HCT116 (cell line): ENCODE measurements around the gene PPT2. TPM values are rescaled to one million over a fixed set of nuclear protein-coding genes. Genes with fewer than 3 reads are reported as not detected.
A peak's percentile ranks its signal among the peaks of the same experiment; 100 is the strongest.
"Not testable (repeated sequence)": the region's sequence is repeated elsewhere in the genome, so short reads cannot be mapped to it uniquely, and the experiment has no call there.

Source experiments
- ATAC-seq: fragments of 200-7000 bp; cut with Tn5 transposase; 2 replicates; pipeline ENCODE4 v1.9.1; 2020; ENCODE audit warnings: mild to moderate bottlenecking, moderate library complexity
- BruUV-seq: library from RNA; stranded (reverse); fragments of 400-500 nt; replicated peaks from 2 replicates; lab custom pipeline; 2021; lab: Mats Ljungman, UMichigan
- CTCF ChIA-PET: fragments of 300-600 bp; sonication (Branson Sonifier 250); formaldehyde crosslinking; loops from one replicate; lab custom pipeline; 2021; ENCODE audit warnings: antibody characterized with exemption; lab: Charles Lee
- POLR2A ChIA-PET: fragments of 300-600, 350-600 bp; sonication (Branson Sonifier 250); formaldehyde crosslinking; loops from one replicate; lab custom pipeline; 2021; ENCODE audit warnings: antibody characterized with exemption; lab: Charles Lee
- RAD21 ChIA-PET, 2 experiments: fragments of 300-600 bp; sonication (Branson Sonifier 250); formaldehyde crosslinking; loops; one replicate each; lab custom pipeline; 2023; ENCODE audit warnings: low total read pairs in 2 of 2; ENCODE audit not compliant: uncharacterized antibody in 2 of 2, unreplicated experiment in 2 of 2, low non-redundant PET in 1 of 2; lab: Charles Lee
- DNase-seq: peaks from one replicate; pipeline ENCODE4 v3.0.0-alpha.2; 2010; ENCODE audit warnings: low read depth, low spot score
- H2AFZ ChIP-seq: fragments of 200-600 bp; shearing (Covaris generic), sonication (generic); 2 replicates; pipeline ENCODE4 v1.6.1; 2017; ENCODE audit warnings: low read depth, mixed run types, mixed read lengths, antibody characterized with exemption, low read length; ENCODE audit not compliant: poor library complexity, severe bottlenecking
- H3K27ac ChIP-seq: 2 replicates; pipeline ENCODE4 v1.5.1; 2012; ENCODE audit warnings: low read depth, low read length
- H3K27me3 ChIP-seq: fragments of 200-600 bp; sonication (generic); 2 replicates; pipeline ENCODE4 v1.6.1; 2016; ENCODE audit warnings: mixed run types, low read length, mixed read lengths; ENCODE audit not compliant: insufficient read depth
- H3K36me3 ChIP-seq, 2 experiments: fragments of 200-500 bp in 1 of 2; fragments of 200-600 bp in 1 of 2; sonication (Bioruptor generic) in 1 of 2; sonication (generic) in 1 of 2; 2 replicates each; pipeline versions ENCODE4 v1.5.1 to v1.6.1; 2014 to 2016; ENCODE audit warnings: low read length in 2 of 2, inconsistent platforms in 1 of 2, mixed read lengths in 1 of 2, mixed run types in 1 of 2; ENCODE audit not compliant: insufficient read depth in 2 of 2, control insufficient read depth in 1 of 2
- H3K4me1 ChIP-seq, 2 experiments: fragments of 200-600 bp in 1 of 2; sonication (generic) in 1 of 2; 2 replicates each; pipeline versions ENCODE4 v1.5.1 to v1.6.1; 2012 to 2017; ENCODE audit warnings: low read length in 2 of 2, inconsistent platforms in 1 of 2, mild to moderate bottlenecking in 1 of 2, mixed read lengths in 1 of 2, mixed run types in 1 of 2, moderate library complexity in 1 of 2; ENCODE audit not compliant: insufficient read depth in 2 of 2, control insufficient read depth in 1 of 2
- H3K4me2 ChIP-seq: fragments of 200-600 bp; sonication (generic); 2 replicates; pipeline ENCODE4 v1.6.1; 2017; ENCODE audit warnings: mixed run types, low read length, mixed read lengths
- H3K4me3 ChIP-seq, 2 experiments: fragments of 200-600 bp in 1 of 2; sonication (generic) in 1 of 2; replicated peaks in 1 of 2; 2 replicates each; pipeline ENCODE4 v1.5.1; 2011 to 2016; ENCODE audit warnings: low read length in 2 of 2, control low read depth in 1 of 2, low read depth in 1 of 2, mild to moderate bottlenecking in 1 of 2, mixed read lengths in 1 of 2, mixed run types in 1 of 2
- H3K79me2 ChIP-seq: fragments of 200-600 bp; sonication (generic); 2 replicates; pipeline ENCODE4 v1.6.1; 2017; ENCODE audit warnings: mild to moderate bottlenecking, mixed run types, low read length, moderate library complexity, mixed read lengths; ENCODE audit not compliant: insufficient read depth
- H3K9ac ChIP-seq: fragments of 200-600 bp; sonication (generic); 2 replicates; pipeline ENCODE4 v1.6.1; 2016; ENCODE audit warnings: low read length, mixed read lengths
- H3K9me2 ChIP-seq: fragments of 200-600 bp; sonication (generic), shearing (Covaris generic); 2 replicates; pipeline ENCODE4 v1.6.1; 2017; ENCODE audit warnings: mixed run types, mild to moderate bottlenecking, moderate library complexity; ENCODE audit not compliant: insufficient read depth
- H3K9me3 ChIP-seq, 2 experiments: fragments of 200-500 bp in 1 of 2; fragments of 200-600 bp in 1 of 2; sonication (Bioruptor generic) in 1 of 2; sonication (generic) in 1 of 2; 2 replicates each; pipeline ENCODE4 v1.6.1; 2014 to 2017; ENCODE audit warnings: low read length in 2 of 2, mixed read lengths in 2 of 2, inconsistent platforms in 1 of 2, low read depth in 1 of 2, mild to moderate bottlenecking in 1 of 2, mixed run types in 1 of 2, moderate library complexity in 1 of 2; ENCODE audit not compliant: control insufficient read depth in 1 of 2, insufficient read depth in 1 of 2
- H4K20me1 ChIP-seq: fragments of 200-600 bp; sonication (generic), shearing (Covaris generic); 2 replicates; pipeline ENCODE4 v1.6.1; 2017; ENCODE audit warnings: mixed run types, mild to moderate bottlenecking, moderate library complexity; ENCODE audit not compliant: insufficient read depth
- EGR1 ChIP-seq: IDR thresholded peaks from 2 replicates; pipeline ENCODE4 v1.6.1; 2012; ENCODE audit warnings: low read depth
- FOSL1 ChIP-seq: IDR thresholded peaks from 2 replicates; pipeline ENCODE4 v1.6.1; 2012; ENCODE audit warnings: low read depth
- JUND ChIP-seq: IDR thresholded peaks from 2 replicates; pipeline ENCODE4 v1.6.1; 2012
- POLR2AphosphoS5 ChIP-seq: IDR thresholded peaks from 2 replicates; pipeline ENCODE4 v1.6.1; 2011; ENCODE audit warnings: mild to moderate bottlenecking, low read depth, low read length, moderate library complexity
- SIN3A ChIP-seq: IDR thresholded peaks from 2 replicates; pipeline ENCODE4 v1.6.1; 2012; ENCODE audit warnings: low read depth
- SP1 ChIP-seq: IDR thresholded peaks from 2 replicates; pipeline ENCODE4 v1.6.1; 2012; ENCODE audit warnings: low read depth
- YY1 ChIP-seq: IDR thresholded peaks from 2 replicates; pipeline ENCODE4 v1.6.1; 2011; ENCODE audit warnings: low read length, low read depth, moderate library complexity, mild to moderate bottlenecking; ENCODE audit not compliant: insufficient replicate concordance; ENCODE audit errors: extremely low read depth
- intact Hi-C: fragments of 100-400 bp; cut with micrococcal nuclease; formaldehyde crosslinking; loops from 2 replicates; pipeline ENCODE4 v1.10.0; 2022
- total RNA-seq: library from RNA; stranded (reverse); gene quantifications from one replicate; pipeline ENCODE4 v1.2.1, GENCODE V29; 2021; ENCODE audit not compliant: unreplicated experiment
- TF ChIP-seq, protein P1 (sequence below): IDR thresholded peaks from 2 replicates; pipeline ENCODE4 v1.6.1; 2011; ENCODE audit warnings: mild to moderate bottlenecking, low read length, moderate library complexity; ENCODE audit not compliant: insufficient replicate concordance; ENCODE audit errors: extremely low read depth

The PPT2 gene
- total RNA-seq, 1 experiment from 2014 or later, result 21.0 TPM

GRCh38 chr6:32183483-32184083 lies 29.6 kb downstream of the PPT2 start (continued):
- TF ChIP-seq, protein P1, sequence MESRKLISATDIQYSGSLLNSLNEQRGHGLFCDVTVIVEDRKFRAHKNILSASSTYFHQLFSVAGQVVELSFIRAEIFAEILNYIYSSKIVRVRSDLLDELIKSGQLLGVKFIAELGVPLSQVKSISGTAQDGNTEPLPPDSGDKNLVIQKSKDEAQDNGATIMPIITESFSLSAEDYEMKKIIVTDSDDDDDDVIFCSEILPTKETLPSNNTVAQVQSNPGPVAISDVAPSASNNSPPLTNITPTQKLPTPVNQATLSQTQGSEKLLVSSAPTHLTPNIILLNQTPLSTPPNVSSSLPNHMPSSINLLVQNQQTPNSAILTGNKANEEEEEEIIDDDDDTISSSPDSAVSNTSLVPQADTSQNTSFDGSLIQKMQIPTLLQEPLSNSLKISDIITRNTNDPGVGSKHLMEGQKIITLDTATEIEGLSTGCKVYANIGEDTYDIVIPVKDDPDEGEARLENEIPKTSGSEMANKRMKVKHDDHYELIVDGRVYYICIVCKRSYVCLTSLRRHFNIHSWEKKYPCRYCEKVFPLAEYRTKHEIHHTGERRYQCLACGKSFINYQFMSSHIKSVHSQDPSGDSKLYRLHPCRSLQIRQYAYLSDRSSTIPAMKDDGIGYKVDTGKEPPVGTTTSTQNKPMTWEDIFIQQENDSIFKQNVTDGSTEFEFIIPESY, result no peak
- TF ChIP-seq POLR2AphosphoS5 (no peak), SIN3A (no peak), JUND (no peak), EGR1 (no peak), SP1 (no peak), YY1 (no peak)

GRCh38 chr6:32184084-32184640 lies 30.2 kb downstream of the PPT2 start, which contains the start of gene AGER:
AGER (minus strand) TSS chr6:32184253; CDS start chr6:32184222, 31 bp downstream.
- peak within 1 kb of the TSS; percentile 33 for H3K9ac ChIP-seq
- peaks cover 9% of the 10 kb centered on the region for H3K79me2 ChIP-seq
- no peak for DNase-seq
- no peak within 1 kb of the TSS for H3K4me3 ChIP-seq
- H3K9me2 ChIP-seq, result no peaks in the 10 kb centered on the region
- peak within 1 kb of the TSS; percentile 43 for H3K27ac ChIP-seq
- peaks cover 10 to 13% of the 10 kb centered on the region in 2 experiments; a peak in 3 of 4 replicates for H3K36me3 ChIP-seq
- H4K20me1 ChIP-seq, result no peaks in the 10 kb centered on the region
- no peak for ATAC-seq
- peak within 1 kb of the TSS; percentile 35; the same call in 1 of the 2 replicates for H3K4me2 ChIP-seq
- no peak within 1 kb of the TSS for H2AFZ ChIP-seq
- ChIA-PET CTCF (no interaction called here), RAD21 (no interaction called here), POLR2A (no interaction called here)
- intact Hi-C loops, result no loop called here
- H3K9me3 ChIP-seq, result no peaks in the 10 kb centered on the region
- H3K27me3 ChIP-seq, result no peaks in the 10 kb centered on the region
- H3K4me1 ChIP-seq, result peaks cover 9 to 34% of the 10 kb centered on the region in 2 experiments
- peak; percentile 47 for TF ChIP-seq POLR2AphosphoS5
- TF ChIP-seq FOSL1, result no peak
- BruUV-seq, result no TSS peak

DNA sequence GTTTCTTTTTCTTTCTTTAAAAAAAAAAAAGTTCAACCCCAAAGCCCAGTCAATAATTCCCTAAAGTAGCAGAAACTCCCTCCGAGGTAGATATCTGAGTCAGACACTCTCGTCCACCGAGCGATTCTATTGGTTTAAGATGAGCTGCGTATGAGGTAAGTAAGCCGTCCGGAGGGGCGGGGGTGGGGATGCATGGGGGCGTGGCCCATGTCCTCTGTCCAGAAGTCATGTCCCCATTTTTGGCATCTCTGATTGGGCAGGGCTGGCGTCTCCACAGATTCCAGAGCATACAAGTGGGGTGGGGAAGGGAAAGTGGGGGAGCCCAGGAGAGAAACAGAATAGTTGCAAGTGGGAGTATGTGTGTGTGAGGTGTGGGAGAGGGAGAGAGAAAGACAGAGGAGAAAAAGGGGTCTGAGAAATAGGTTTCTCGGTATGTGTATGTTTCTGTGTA lies 31.8 kb downstream of the PPT2 start:
- H4K20me1 ChIP-seq, H3K9me3 ChIP-seq, H3K27me3 ChIP-seq, H2AFZ ChIP-seq, RAD21 ChIA-PET, H3K9me2 ChIP-seq, intact Hi-C loops, BruUV-seq: not testable (repeated sequence)
- Histone ChIP-seq H3K4me2 (peak overlapping the region; percentile 35), H3K27ac (peak overlapping the region; percentile 44; the same call in 1 of the 2 replicates), H3K79me2 (peaks cover 13% of the 10 kb centered on the region), H3K36me3 (peaks cover 10 to 11% of the 10 kb centered on the region in 2 experiments; a peak in 3 of 4 replicates), H3K4me3 (peak overlapping the region; percentile 13 to 23; a peak in 1 of 4 replicates), H3K4me1 (peaks cover 6 to 37% of the 10 kb centered on the region in 2 experiments), H3K9ac (peak overlapping the region; percentile 33; the same call in 1 of the 2 replicates)
- ChIA-PET CTCF (interaction anchor here (1.3 kb wide), 1 partner anchor 10 kb away, joined by 4 read pairs; no protein-coding TSS in a partner anchor), POLR2A (interaction anchor here (0.7 to 1.2 kb wide), 5 partner anchors 10 to 786 kb away, joined by 3 to 11 read pairs (median 4); partner anchors contain the start of gene FKBPL)
- DNase-seq (peak; percentile 81), ATAC-seq (peak; percentile 74)
